Trophoblast cell (in vitro differentiated cells and primary cell): ENCODE data around the gene REV3L.

Experiments
- DNase-seq, 2 donors: peaks; one replicate each; pipeline ENCODE4 v3.0.0-alpha.2; 2016
- H2AFZ ChIP-seq: 2 replicates; pipeline ENCODE4 v1.6.1; 2013; ENCODE audit warnings: low read length, moderate library complexity, mild to moderate bottlenecking; ENCODE audit not compliant: insufficient read depth, poor library complexity
- H2AK5ac ChIP-seq: 2 replicates; pipeline ENCODE4 v1.6.1; 2013; ENCODE audit warnings: mild to moderate bottlenecking, low read length
- H2BK120ac ChIP-seq: 2 replicates; pipeline ENCODE4 v1.6.1; 2013; ENCODE audit warnings: low read length, mild to moderate bottlenecking, moderate library complexity; ENCODE audit not compliant: insufficient read depth, poor library complexity
- H2BK12ac ChIP-seq: 2 replicates; pipeline ENCODE4 v1.6.1; 2013; ENCODE audit warnings: mild to moderate bottlenecking, low read length, moderate library complexity
- H2BK5ac ChIP-seq: 2 replicates; pipeline ENCODE4 v1.6.1; 2013; ENCODE audit warnings: low read length, low read depth, moderate library complexity, mild to moderate bottlenecking; ENCODE audit not compliant: poor library complexity
- H3K14ac ChIP-seq: 2 replicates; pipeline ENCODE4 v1.6.1; 2013; ENCODE audit warnings: mild to moderate bottlenecking, low read length
- H3K18ac ChIP-seq: 2 replicates; pipeline ENCODE4 v1.6.1; 2013; ENCODE audit warnings: mild to moderate bottlenecking, low read length
- H3K23ac ChIP-seq: 2 replicates; pipeline ENCODE4 v1.6.1; 2013; ENCODE audit warnings: low read length
- H3K27ac ChIP-seq: 2 replicates; pipeline ENCODE4 v1.5.1; 2013; ENCODE audit warnings: low read depth, mild to moderate bottlenecking, inconsistent platforms, low read length, moderate library complexity
- H3K27me3 ChIP-seq: 2 replicates; pipeline ENCODE4 v1.6.1; 2013; ENCODE audit warnings: inconsistent platforms, mild to moderate bottlenecking, low read length, moderate library complexity; ENCODE audit not compliant: insufficient read depth
- H3K36me3 ChIP-seq, 2 experiments: 1 replicate in 1 of 2; 2 replicates in 1 of 2; pipeline ENCODE4 v1.6.1; 2013; ENCODE audit warnings: low read length in 2 of 2, mild to moderate bottlenecking in 2 of 2, moderate library complexity in 1 of 2; ENCODE audit not compliant: insufficient read depth in 2 of 2, control insufficient read depth in 1 of 2
- H3K4ac ChIP-seq: 2 replicates; pipeline ENCODE4 v1.6.1; 2013; ENCODE audit warnings: low read depth, mild to moderate bottlenecking, low read length, moderate library complexity
- H3K4me1 ChIP-seq, 2 experiments: 1 replicate in 1 of 2; 2 replicates in 1 of 2; pipeline ENCODE4 v1.6.1; 2013; ENCODE audit warnings: low read length in 2 of 2, mild to moderate bottlenecking in 2 of 2, moderate library complexity in 1 of 2; ENCODE audit not compliant: insufficient read depth in 2 of 2, control insufficient read depth in 1 of 2
- H3K4me2 ChIP-seq: 2 replicates; pipeline ENCODE4 v1.6.1; 2013; ENCODE audit warnings: inconsistent platforms, mild to moderate bottlenecking, low read length, moderate library complexity
- H3K4me3 ChIP-seq: 2 replicates; pipeline ENCODE4 v1.5.1; 2013; ENCODE audit warnings: mild to moderate bottlenecking, low read depth, low read length, inconsistent platforms
- H3K79me1 ChIP-seq: one replicate; pipeline ENCODE4 v1.6.1; 2013; ENCODE audit warnings: low read length
- H3K79me2 ChIP-seq: 2 replicates; pipeline ENCODE4 v1.6.1; 2013; ENCODE audit warnings: low read length, mild to moderate bottlenecking; ENCODE audit not compliant: control insufficient read depth, insufficient read depth, poor library complexity
- H3K9ac ChIP-seq: 2 replicates; pipeline ENCODE4 v1.6.1; 2013; ENCODE audit warnings: mild to moderate bottlenecking, low read length
- H3K9me3 ChIP-seq: 2 replicates; pipeline ENCODE4 v1.6.1; 2013; ENCODE audit warnings: low read depth, mild to moderate bottlenecking, control low read depth, inconsistent platforms, low read length; ENCODE audit not compliant: insufficient read depth
- H4K12ac ChIP-seq: 2 replicates; pipeline ENCODE4 v1.6.1; 2013; ENCODE audit warnings: low read depth, mild to moderate bottlenecking, low read length, moderate library complexity
- H4K8ac ChIP-seq: 2 replicates; pipeline ENCODE4 v1.6.1; 2013; ENCODE audit warnings: low read depth, mild to moderate bottlenecking, low read length, moderate library complexity
- H4K91ac ChIP-seq: one replicate; pipeline ENCODE4 v1.6.1; 2013; ENCODE audit warnings: low read depth, mild to moderate bottlenecking, low read length, moderate library complexity
- WGBS: extraction: QIAGEN DNeasy Blood & Tissue Kit; methylation state at CpG from one replicate; pipeline ENCODE4 v1.1.7; 2013; ENCODE audit warnings: missing lambda C conversion rate; ENCODE audit not compliant: insufficient read length, insufficient coverage; ENCODE audit errors: extremely low coverage; 5-methylcytosine and 5-hydroxymethylcytosine counted together

REV3L gene

GRCh38 chr6:111471533-111471932, 11.5 kb downstream of the REV3L start:
- H3K14ac ChIP-seq: no peak overlapping the region
- no peaks in the 10 kb centered on the region for H3K9me3 ChIP-seq
- no peak overlapping the region for H2BK5ac ChIP-seq
- peaks cover 0 to 2% of the 10 kb centered on the region in 2 experiments for H3K36me3 ChIP-seq
- H3K4me1 ChIP-seq: peaks cover 0 to 3% of the 10 kb centered on the region in 2 experiments
- H3K27ac ChIP-seq: no peak overlapping the region
- no peak overlapping the region for H2AFZ ChIP-seq
- H3K4ac ChIP-seq: no peak overlapping the region
- no peaks in the 10 kb centered on the region for H3K27me3 ChIP-seq
- H3K4me2 ChIP-seq: no peak overlapping the region
- H3K79me2 ChIP-seq: no peaks in the 10 kb centered on the region
- H3K23ac ChIP-seq: no peak overlapping the region
- H2AK5ac ChIP-seq: no peak overlapping the region
- H2BK12ac ChIP-seq: no peak overlapping the region
- no peak overlapping the region for H2BK120ac ChIP-seq
- H4K91ac ChIP-seq: no peak overlapping the region
- H3K9ac ChIP-seq: no peak overlapping the region
- WGBS: no CpG with 5 or more reads among the region's 1 CpG
- DNase-seq: no peak
- H3K4me3 ChIP-seq: no peak overlapping the region
- H4K12ac ChIP-seq: no peak overlapping the region
- no peaks in the 10 kb centered on the region for H3K79me1 ChIP-seq
- H4K8ac ChIP-seq: no peak overlapping the region
- H3K18ac ChIP-seq: no peak overlapping the region

GRCh38 chr6:111470991-111471390, 12.0 kb downstream of the REV3L start:
- H3K79me1 ChIP-seq: no peaks in the 10 kb centered on the region
- DNase-seq: no peak
- H4K8ac ChIP-seq: no peak overlapping the region
- peaks cover 0 to 3% of the 10 kb centered on the region in 2 experiments for H3K4me1 ChIP-seq
- no peak overlapping the region for H2BK12ac ChIP-seq
- no peak overlapping the region for H3K9ac ChIP-seq
- no peaks in the 10 kb centered on the region for H3K27me3 ChIP-seq
- H3K4ac ChIP-seq: no peak overlapping the region
- no peak overlapping the region for H3K4me3 ChIP-seq
- H3K23ac ChIP-seq: no peak overlapping the region
- H3K79me2 ChIP-seq: no peaks in the 10 kb centered on the region
- no peak overlapping the region for H4K91ac ChIP-seq
- H4K12ac ChIP-seq: no peak overlapping the region
- H3K27ac ChIP-seq: no peak overlapping the region
- no peak overlapping the region for H2BK5ac ChIP-seq
- H3K14ac ChIP-seq: no peak overlapping the region
- peaks cover 0 to 2% of the 10 kb centered on the region in 2 experiments for H3K36me3 ChIP-seq
- H2AK5ac ChIP-seq: no peak overlapping the region
- no CpG with 5 or more reads among the region's 2 CpGs for WGBS
- no peak overlapping the region for H3K4me2 ChIP-seq
- H2BK120ac ChIP-seq: no peak overlapping the region
- H2AFZ ChIP-seq: no peak overlapping the region
- H3K18ac ChIP-seq: no peak overlapping the region
- H3K9me3 ChIP-seq: no peaks in the 10 kb centered on the region

GRCh38 chr6:111469543-111469942, 13.5 kb downstream of the REV3L start:
- H3K9ac ChIP-seq: no peak overlapping the region
- no peak overlapping the region for H3K18ac ChIP-seq
- peaks cover 0 to 3% of the 10 kb centered on the region in 2 experiments for H3K4me1 ChIP-seq
- no peak overlapping the region for H2AFZ ChIP-seq
- no peak overlapping the region for H3K4me2 ChIP-seq
- H3K79me2 ChIP-seq: no peaks in the 10 kb centered on the region
- WGBS: no CpG with 5 or more reads among the region's 5 CpGs
- H3K4me3 ChIP-seq: no peak overlapping the region
- no peaks in the 10 kb centered on the region for H3K79me1 ChIP-seq
- H2BK5ac ChIP-seq: no peak overlapping the region
- no peaks in the 10 kb centered on the region for H3K9me3 ChIP-seq
- H4K91ac ChIP-seq: no peak overlapping the region
- no peak overlapping the region for H2AK5ac ChIP-seq
- H3K36me3 ChIP-seq: peaks cover 0 to 2% of the 10 kb centered on the region in 2 experiments
- no peaks in the 10 kb centered on the region for H3K27me3 ChIP-seq
- H3K23ac ChIP-seq: no peak overlapping the region
- no peak overlapping the region for H4K12ac ChIP-seq
- peak; percentile 42 to 57 for DNase-seq
- H3K4ac ChIP-seq: no peak overlapping the region
- no peak overlapping the region for H2BK120ac ChIP-seq
- no peak overlapping the region for H4K8ac ChIP-seq
- H3K14ac ChIP-seq: no peak overlapping the region
- H3K27ac ChIP-seq: no peak overlapping the region
- no peak overlapping the region for H2BK12ac ChIP-seq

- Histone ChIP-seq H4K8ac (no peak overlapping the region), H2BK12ac (no peak overlapping the region), H4K91ac (no peak overlapping the region), H3K9me3 (no peaks in the 10 kb centered on the region), H3K79me2 (no peaks in the 10 kb centered on the region), H3K4me3 (no peak overlapping the region), H3K4me2 (no peak overlapping the region), H3K4ac (no peak overlapping the region), H3K9ac (no peak overlapping the region), H4K12ac (no peak overlapping the region), H3K79me1 (no peaks in the 10 kb centered on the region), H3K27ac (no peak overlapping the region), H2BK5ac (no peak overlapping the region), H3K36me3 (peaks cover 0 to 2% of the 10 kb centered on the region in 2 experiments), H3K23ac (no peak overlapping the region), H2BK120ac (no peak overlapping the region), H2AFZ (no peak overlapping the region), H3K27me3 (no peaks in the 10 kb centered on the region), H3K4me1 (peaks cover 0 to 3% of the 10 kb centered on the region in 2 experiments), H2AK5ac (no peak overlapping the region), H3K18ac (no peak overlapping the region), H3K14ac (no peak overlapping the region)
- DNase-seq: peak; percentile 76 to 80
- no CpG with 5 or more reads among the region's 5 CpGs for WGBS
Observed at GRCh38 chr6:111468329-111469012, 14.5 kb downstream of the REV3L start.
